H1 (cell line): ENCODE data around the gene XPO5. TPM values are rescaled to one million over a fixed set of nuclear protein-coding genes. Genes with fewer than 3 reads are reported as not detected.

Experiments
- CBX5 ChIP-seq: fragments of 300-800, 300-1000 bp; sonication (generic); IDR thresholded peaks from 2 replicates; pipeline ENCODE4 v1.7.1; 2016; ENCODE audit warnings: antibody characterized with exemption, low read length, low read depth
- CHD7 ChIP-seq: fragments of 300-600 bp; sonication (generic); IDR thresholded peaks from 2 replicates; pipeline ENCODE4 v1.7.1; 2012; ENCODE audit warnings: low read length, moderate library complexity, mild to moderate bottlenecking, inconsistent platforms; ENCODE audit not compliant: insufficient replicate concordance
- SAP30 ChIP-seq: fragments of 300-600 bp; sonication (generic); IDR thresholded peaks from 2 replicates; pipeline ENCODE4 v1.7.1; 2012; ENCODE audit warnings: low read length, moderate library complexity, mild to moderate bottlenecking, inconsistent platforms; ENCODE audit not compliant: insufficient read depth, insufficient replicate concordance
- TBP ChIP-seq: IDR thresholded peaks from 2 replicates; pipeline ENCODE4 v1.6.1; 2011; ENCODE audit warnings: low read depth, low read length, improper control_type of control experiment
- USF2 ChIP-seq: IDR thresholded peaks from 2 replicates; pipeline ENCODE4 v1.6.1; 2011; ENCODE audit warnings: low read length, improper control_type of control experiment
- polyA plus RNA-seq, 7 experiments: library from polyadenylated mRNA; depleted of rRNA in 3 of 7; stranded (reverse) in 5 of 7; unstranded in 2 of 7; fragments of >200 nt in 5 of 7; fragments of 200-250 nt in 2 of 7; gene quantifications; 1 replicate in 5 of 7; 2 replicates in 1 of 7; 4 replicates in 1 of 7; pipeline versions ENCODE4 v1.2.1 to v1.2.3, GENCODE V29; 2011 to 2013; ENCODE audit warnings: missing spikeins in 2 of 7, mixed read lengths in 2 of 7
- total RNA-seq: library from RNA; stranded (reverse); fragmentation: NEBNext Ultra II Directional; extraction: Animal tissue kit (Norgen Biotek cat#: 25700); gene quantifications from 2 replicates; pipeline ENCODE4 v1.2.1, GENCODE V29; 2021

Gene XPO5
- total and polyA plus RNA-seq, 2 of the 8 experiments (the other 6 are each of a cell fraction or from before 2014, with no cell fraction given): 80.6 to 95.7 TPM

- TF ChIP-seq CHD7: no peak
- no peak for TF ChIP-seq TBP
- TF ChIP-seq CBX5: no peak
- TF ChIP-seq SAP30: no peak
- TF ChIP-seq USF2: no peak
- TF ChIP-seq, all 59 proteins: peak for 0
Observed at GRCh38 chr6:43511824-43512415, 63.9 kb downstream of the XPO5 start (continued).
